Lung (tissue), 12 donors: ENCODE measurements around the gene MFAP4. TPM values are rescaled to one million over a fixed set of nuclear protein-coding genes. Genes with fewer than 3 reads are reported as not detected.

Source experiments
- ATAC-seq: fragments of 200-7000 bp; cut with Tn5 transposase; one replicate; pipeline ENCODE4 v1.9.1; 2020; ENCODE audit warnings: moderate number of reproducible peaks; ENCODE audit not compliant: insufficient read depth, low FRiP score
- DNase-seq, 3 donors: peaks; one replicate each; pipeline ENCODE4 v3.0.0-alpha.2; 2013 to 2017
- H3K27ac ChIP-seq, 2 donors: one replicate each; pipeline ENCODE4 v1.5.1; 2013; ENCODE audit warnings: mild to moderate bottlenecking in 2 of 2, moderate library complexity in 2 of 2, control low read depth in 1 of 2, inconsistent platforms in 1 of 2, low read depth in 1 of 2, low read length in 1 of 2
- H3K27me3 ChIP-seq, 3 donors: one replicate each; pipeline ENCODE4 v1.5.1; 2013; ENCODE audit warnings: low read length in 2 of 3; ENCODE audit not compliant: control insufficient read depth in 3 of 3, insufficient read depth in 3 of 3
- H3K36me3 ChIP-seq, 4 donors: one replicate each; pipeline ENCODE4 v1.5.1; 2013; ENCODE audit warnings: low read length in 4 of 4, mild to moderate bottlenecking in 1 of 4, moderate library complexity in 1 of 4; ENCODE audit not compliant: control insufficient read depth in 4 of 4, insufficient read depth in 4 of 4
- H3K4me1 ChIP-seq, 5 donors: one replicate each; pipeline ENCODE4 v1.5.1; 2013; ENCODE audit warnings: low read length in 5 of 5, mild to moderate bottlenecking in 2 of 5, moderate library complexity in 1 of 5; ENCODE audit not compliant: control insufficient read depth in 5 of 5, insufficient read depth in 5 of 5
- H3K4me3 ChIP-seq: one replicate; pipeline ENCODE4 v1.5.1; 2013; ENCODE audit warnings: mild to moderate bottlenecking, control low read depth, moderate library complexity
- H3K9ac ChIP-seq, 2 donors: one replicate each; pipeline ENCODE4 v1.5.1; 2013; ENCODE audit warnings: low read length in 2 of 2, control low read depth in 1 of 2; ENCODE audit not compliant: insufficient read depth in 1 of 2
- H3K9me3 ChIP-seq, 4 donors: one replicate each; pipeline ENCODE4 v1.5.1; 2013; ENCODE audit warnings: low read length in 3 of 4, mild to moderate bottlenecking in 1 of 4, moderate library complexity in 1 of 4; ENCODE audit not compliant: control insufficient read depth in 4 of 4, insufficient read depth in 3 of 4
- WGBS, 2 donors: extraction: QIAGEN DNeasy Blood & Tissue Kit; methylation state at CpG; one replicate each; pipeline ENCODE4 v1.1.7; 2013; 5-methylcytosine and 5-hydroxymethylcytosine counted together
- polyA plus RNA-seq, 2 donors: library from polyadenylated mRNA; stranded (reverse); fragments of 200-250 nt; gene quantifications; one replicate each; pipeline ENCODE4 v1.2.1, GENCODE V29; 2013
- total RNA-seq, 2 donors: library from RNA; depleted of rRNA in 1 of 2; stranded (reverse); fragments of >200 nt in 1 of 2; gene quantifications; one replicate each; pipeline ENCODE4 v1.2.1, GENCODE V29; 2014 to 2021
- TF ChIP-seq, protein P1 (sequence below): IDR thresholded peaks from 2 replicates; pipeline ENCODE4 v1.5.1; 2012; ENCODE audit warnings: mild to moderate bottlenecking; ENCODE audit errors: control extremely low read depth, extremely low read depth
- donor health status: control.
- donor health status: control.
- donor health status: Bipolar disorder and iron deficiency.
- donor health status: healthy.
- donor health status: DM: yes; HTN: yes; CAD: no.

Gene MFAP4
- total and polyA plus RNA-seq, 4 donors, result 45.7 to 156 (median 92.2) TPM

DNA sequence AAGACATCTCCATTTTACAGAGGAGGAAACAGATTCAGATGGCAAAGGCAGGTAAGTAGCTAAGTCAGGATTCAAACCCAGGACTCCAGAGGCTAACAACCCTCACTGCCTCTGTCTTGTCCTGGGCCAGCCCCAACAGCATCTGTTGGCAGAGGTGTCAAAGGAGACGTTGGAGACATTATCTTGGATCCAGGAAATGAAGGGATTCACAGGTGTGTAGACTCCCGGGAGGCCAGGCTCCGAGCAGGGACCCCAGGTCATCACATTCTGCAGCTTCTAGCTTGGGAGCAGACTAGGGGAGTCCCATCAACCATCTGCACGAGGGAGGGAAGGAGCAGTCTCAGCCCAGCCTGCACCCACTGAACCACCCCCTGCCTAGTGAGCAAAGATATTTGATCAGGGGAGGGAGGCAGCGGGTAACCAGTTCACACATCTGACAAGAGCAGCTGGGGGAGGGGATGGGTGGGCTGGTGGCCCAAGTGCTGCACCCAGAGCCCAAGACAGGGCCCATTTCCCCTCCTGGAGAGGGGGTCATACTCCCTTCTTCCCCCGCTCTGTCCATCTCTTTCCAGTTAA is 23.4 kb downstream of the MFAP4 start:
- DNase-seq (peak in 1 of 3 donors; percentile 36), ATAC-seq (no peak)
- Histone ChIP-seq H3K9me3 (no peaks in the 10 kb centered on the region), H3K4me3 (no peak overlapping the region), H3K9ac (no peak overlapping the region), H3K36me3 (no peaks in the 10 kb centered on the region), H3K4me1 (peaks cover 0 to 30% (median 10%) of the 10 kb centered on the region in 5 donors), H3K27ac (no peak overlapping the region), H3K27me3 (no peaks in the 10 kb centered on the region)
- TF ChIP-seq, protein P1, sequence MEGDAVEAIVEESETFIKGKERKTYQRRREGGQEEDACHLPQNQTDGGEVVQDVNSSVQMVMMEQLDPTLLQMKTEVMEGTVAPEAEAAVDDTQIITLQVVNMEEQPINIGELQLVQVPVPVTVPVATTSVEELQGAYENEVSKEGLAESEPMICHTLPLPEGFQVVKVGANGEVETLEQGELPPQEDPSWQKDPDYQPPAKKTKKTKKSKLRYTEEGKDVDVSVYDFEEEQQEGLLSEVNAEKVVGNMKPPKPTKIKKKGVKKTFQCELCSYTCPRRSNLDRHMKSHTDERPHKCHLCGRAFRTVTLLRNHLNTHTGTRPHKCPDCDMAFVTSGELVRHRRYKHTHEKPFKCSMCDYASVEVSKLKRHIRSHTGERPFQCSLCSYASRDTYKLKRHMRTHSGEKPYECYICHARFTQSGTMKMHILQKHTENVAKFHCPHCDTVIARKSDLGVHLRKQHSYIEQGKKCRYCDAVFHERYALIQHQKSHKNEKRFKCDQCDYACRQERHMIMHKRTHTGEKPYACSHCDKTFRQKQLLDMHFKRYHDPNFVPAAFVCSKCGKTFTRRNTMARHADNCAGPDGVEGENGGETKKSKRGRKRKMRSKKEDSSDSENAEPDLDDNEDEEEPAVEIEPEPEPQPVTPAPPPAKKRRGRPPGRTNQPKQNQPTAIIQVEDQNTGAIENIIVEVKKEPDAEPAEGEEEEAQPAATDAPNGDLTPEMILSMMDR, result no peak
- 56 to 59% methylated on average over 6 of the region's 6 CpGs for WGBS, 2 donors

DNA sequence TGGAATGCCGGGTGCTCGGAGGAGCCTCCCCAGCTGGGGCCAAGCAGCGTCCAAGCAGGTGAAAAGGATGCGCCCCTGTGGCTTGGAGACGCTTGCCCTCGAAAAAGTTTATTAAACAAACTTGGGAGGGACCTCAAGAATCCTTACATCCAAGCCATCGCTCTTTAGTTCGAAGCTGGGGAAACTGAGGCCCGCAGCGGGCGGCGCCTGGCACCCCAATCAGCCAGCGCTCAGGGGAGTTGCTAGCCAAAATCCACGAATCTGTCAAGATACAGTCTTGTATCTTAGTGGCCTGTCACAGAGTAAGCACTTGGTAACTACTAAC is 23.9 kb downstream of the MFAP4 start:
- Histone ChIP-seq H3K4me1 (peaks cover 0 to 30% (median 10%) of the 10 kb centered on the region in 5 donors), H3K9me3 (no peaks in the 10 kb centered on the region), H3K4me3 (no peak overlapping the region), H3K27me3 (no peaks in the 10 kb centered on the region), H3K9ac (no peak overlapping the region), H3K27ac (no peak overlapping the region), H3K36me3 (no peaks in the 10 kb centered on the region)
- TF ChIP-seq, protein P1, result no peak
- DNase-seq (no peak), ATAC-seq (no peak)
- WGBS, 2 donors, result 30 to 34% methylated on average over 14 of the region's 14 CpGs

DNA sequence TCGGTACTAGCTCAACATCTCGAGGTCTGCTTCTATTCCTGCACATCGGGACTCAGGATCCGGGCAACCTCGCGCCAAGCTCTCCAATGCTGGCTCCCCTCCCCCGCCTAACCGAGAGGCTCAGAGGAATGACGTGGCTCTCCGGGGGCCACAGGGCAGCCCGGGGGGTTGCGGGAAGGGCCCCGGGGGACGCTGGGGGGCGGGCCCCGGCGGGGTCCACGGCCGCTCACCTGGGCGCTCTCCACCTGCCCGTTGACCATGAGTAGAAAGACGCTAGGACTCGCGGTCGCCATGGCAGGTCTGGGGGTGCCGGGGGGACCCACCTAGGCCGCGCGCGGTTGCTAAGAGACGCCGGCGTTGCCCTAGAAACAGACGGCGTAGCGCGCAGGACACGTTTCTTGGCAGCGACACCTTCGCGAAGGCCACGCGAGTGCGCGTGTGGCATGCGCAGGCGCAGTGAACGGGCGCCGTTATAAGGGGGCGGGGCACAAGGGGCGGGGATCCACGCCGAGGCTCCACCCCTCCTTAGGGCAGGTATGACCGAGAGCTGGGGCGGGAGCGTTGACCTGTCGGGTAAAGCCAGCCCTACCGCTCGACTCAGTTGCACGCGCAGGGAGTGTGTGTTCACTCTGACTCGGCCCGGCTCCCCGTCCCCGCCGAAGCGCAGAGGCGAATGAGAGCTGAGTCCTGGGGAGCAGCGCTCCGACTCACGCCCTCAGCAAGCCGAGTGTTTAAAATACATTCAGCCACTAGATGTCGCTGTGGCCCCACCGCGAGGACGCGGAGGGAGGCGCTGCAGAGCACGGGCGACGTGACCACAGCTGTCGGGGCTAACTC is 24.5 kb downstream of the MFAP4 start, which contains the start of gene B9D1:
Gene B9D1 (minus strand): TSS at position 447 of the 837 bp plus-strand sequence. CDS start 154 bp downstream, at position 293.
- Histone ChIP-seq H3K27me3 (no peaks in the 10 kb centered on the region), H3K36me3 (peaks cover 0 to 3% (median 0%) of the 10 kb centered on the region in 4 donors), H3K9me3 (no peaks in the 10 kb centered on the region), H3K9ac (peak within 1 kb of the TSS; percentile 59 to 71), H3K4me3 (peak within 1 kb of the TSS; percentile 48), H3K27ac (peak within 1 kb of the TSS; percentile 70 to 74), H3K4me1 (peaks cover 0 to 30% (median 10%) of the 10 kb centered on the region in 5 donors)
- DNase-seq (peak; percentile 96 to 97 (median 96)), ATAC-seq (peak; percentile 93)
- TF ChIP-seq, protein P1, result peak; percentile 99
- 0 to 1% methylated on average over 70 to 83 of the region's 83 CpGs for WGBS, 2 donors
